NT2/D1 (cell line): ENCODE data around the gene TSHZ1.

ENCODE experiments used
- SUZ12 ChIP-seq: IDR thresholded peaks from 2 replicates; pipeline ENCODE4 v1.6.1; 2011; ENCODE audit not compliant: insufficient read length, insufficient read depth; ENCODE audit errors: extremely low read depth
- YY1 ChIP-seq: IDR thresholded peaks from 2 replicates; pipeline ENCODE4 v1.6.1; 2011; ENCODE audit not compliant: insufficient read length, insufficient read depth
- ZNF274 ChIP-seq: IDR thresholded peaks from 2 replicates; pipeline ENCODE4 v1.6.1; 2011; ENCODE audit warnings: mild to moderate bottlenecking, low read depth, low read length

- no peak for TF ChIP-seq ZNF274
- no peak for TF ChIP-seq SUZ12
- no peak for TF ChIP-seq YY1
Measured at GRCh38 chr18:75199327-75199726, 11.3 kb upstream of the TSHZ1 start.
